Measurements from ENCODE around the gene GLP2R.
"Not testable (repeated sequence)": the region's sequence is repeated elsewhere in the genome, so short reads cannot be mapped to it uniquely, and the experiment has no call there.

GLP2R gene, protein sequence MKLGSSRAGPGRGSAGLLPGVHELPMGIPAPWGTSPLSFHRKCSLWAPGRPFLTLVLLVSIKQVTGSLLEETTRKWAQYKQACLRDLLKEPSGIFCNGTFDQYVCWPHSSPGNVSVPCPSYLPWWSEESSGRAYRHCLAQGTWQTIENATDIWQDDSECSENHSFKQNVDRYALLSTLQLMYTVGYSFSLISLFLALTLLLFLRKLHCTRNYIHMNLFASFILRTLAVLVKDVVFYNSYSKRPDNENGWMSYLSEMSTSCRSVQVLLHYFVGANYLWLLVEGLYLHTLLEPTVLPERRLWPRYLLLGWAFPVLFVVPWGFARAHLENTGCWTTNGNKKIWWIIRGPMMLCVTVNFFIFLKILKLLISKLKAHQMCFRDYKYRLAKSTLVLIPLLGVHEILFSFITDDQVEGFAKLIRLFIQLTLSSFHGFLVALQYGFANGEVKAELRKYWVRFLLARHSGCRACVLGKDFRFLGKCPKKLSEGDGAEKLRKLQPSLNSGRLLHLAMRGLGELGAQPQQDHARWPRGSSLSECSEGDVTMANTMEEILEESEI

DNA sequence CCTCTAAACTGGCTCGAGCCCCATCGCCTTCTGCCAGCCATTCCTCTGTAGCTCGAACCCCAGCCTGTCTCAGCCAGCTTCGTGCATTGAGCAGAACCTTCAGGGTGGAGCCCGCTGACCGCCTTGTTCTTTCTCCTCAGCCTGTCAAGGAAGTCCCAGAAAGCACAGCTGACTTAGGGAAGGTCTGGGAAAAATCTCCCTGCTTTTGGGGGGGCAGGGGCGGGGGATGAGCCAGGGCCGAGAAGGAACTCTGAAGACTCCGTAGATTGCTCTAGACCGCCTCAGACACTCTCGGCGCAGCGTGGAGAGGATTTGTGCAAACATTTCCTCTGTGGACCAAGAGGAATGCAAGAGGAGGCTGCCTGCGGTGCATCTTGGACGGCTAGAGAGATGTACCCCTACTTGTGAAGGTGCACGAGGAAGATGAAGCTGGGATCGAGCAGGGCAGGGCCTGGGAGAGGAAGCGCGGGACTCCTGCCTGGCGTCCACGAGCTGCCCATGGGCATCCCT, at the start of gene GLP2R:
GLP2R (plus strand) TSS at position 284 of the 510 bp plus-strand sequence; CDS start at position 424, 140 bp downstream.
- no peak for DNase-seq
- in situ Hi-C loops (cut with MboI; ENCODE audit: low pct_unique_long_range_greater_than_20kb, low sequenced_read_pairs), result no loop called here

DNA sequence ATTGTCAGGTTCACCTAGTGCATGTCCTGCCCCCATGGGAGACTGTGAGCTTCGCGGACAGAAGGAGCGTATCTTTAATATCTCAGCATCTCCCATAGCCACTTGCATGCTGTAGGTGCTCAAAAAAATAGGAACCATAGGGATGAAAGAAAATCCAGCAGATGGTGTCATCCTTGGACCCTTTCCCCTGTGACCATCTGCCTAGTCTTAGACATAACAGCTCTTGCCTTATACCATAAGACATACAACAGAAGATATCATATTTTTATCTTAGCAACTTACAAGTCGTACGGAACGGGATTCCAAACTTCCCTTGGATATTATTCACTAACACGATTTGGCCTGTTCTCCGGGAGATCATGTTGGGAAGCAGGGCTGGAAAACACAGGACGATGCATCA, 48.8 kb upstream of the GLP2R start:
- in situ Hi-C loops (cut with MboI; ENCODE audit: low pct_unique_long_range_greater_than_20kb, low sequenced_read_pairs), result no loop called here
- DNase-seq, result no peak

DNA sequence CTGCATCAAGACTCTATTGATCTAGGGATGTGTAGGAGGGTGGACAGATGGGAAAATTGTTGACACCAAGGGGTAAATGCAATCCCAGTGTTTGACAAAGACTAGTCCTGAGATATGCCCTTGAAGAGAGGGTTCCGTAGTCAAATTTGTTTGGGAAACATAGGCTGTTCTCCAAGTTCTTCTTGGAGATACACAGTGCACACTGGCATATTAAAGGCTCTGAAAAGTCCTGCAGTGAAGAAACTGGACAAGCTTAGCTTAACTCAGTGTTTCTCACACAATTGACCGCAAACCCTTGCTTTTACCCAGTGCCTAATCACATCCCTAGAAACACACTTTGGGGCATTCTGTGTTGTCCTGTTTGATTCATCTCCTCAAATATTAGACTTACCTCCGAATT, 45.2 kb upstream of the GLP2R start:
- in situ Hi-C loops (cut with MboI; ENCODE audit: low pct_unique_long_range_greater_than_20kb, low sequenced_read_pairs), result no loop called here
- no peak for DNase-seq

DNA sequence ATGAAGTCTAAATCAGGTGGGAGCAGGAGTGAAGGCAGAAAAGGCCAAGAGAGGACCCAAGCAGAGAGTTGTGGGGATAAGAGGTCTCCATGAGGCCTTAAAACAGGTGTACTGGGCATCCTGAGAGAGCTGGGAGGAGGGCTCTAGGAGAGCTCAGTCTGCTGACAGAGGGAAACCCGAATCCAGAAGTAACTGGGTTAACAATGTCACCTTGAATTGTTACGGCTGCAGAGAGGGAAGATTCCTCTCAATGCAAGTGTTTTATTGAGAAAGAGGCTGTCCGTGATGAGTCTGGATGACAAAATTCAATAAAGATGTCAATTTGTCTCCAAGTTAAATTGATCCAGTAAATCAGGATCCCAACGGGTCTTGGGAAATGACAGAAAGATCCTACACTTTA, 42.7 kb upstream of the GLP2R start:
- in situ Hi-C loops (cut with MboI; ENCODE audit: low pct_unique_long_range_greater_than_20kb, low sequenced_read_pairs), result no loop called here
- DNase-seq, result no peak

DNA sequence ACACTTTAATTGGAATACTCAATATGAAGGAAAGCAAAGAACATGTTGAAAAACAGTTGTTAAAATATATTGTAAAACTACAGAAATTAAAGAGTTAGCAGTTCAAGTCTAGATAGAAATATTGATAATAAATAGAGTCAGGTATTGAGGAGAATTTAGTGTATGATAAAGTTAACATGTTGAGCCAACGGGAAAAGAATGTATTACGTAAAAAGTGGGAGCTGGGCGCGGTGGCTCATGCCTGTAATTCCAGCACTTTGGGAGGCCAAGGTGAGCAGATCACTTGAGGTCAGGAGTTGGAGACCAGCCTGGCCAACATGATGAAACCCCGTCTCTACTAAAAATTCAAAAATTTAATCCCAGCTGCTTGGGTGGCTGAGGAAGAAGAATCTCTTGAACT, 42.3 kb upstream of the GLP2R start:
- in situ Hi-C loops (cut with MboI; ENCODE audit: low pct_unique_long_range_greater_than_20kb, low sequenced_read_pairs); DNase-seq: not testable (repeated sequence)

DNA sequence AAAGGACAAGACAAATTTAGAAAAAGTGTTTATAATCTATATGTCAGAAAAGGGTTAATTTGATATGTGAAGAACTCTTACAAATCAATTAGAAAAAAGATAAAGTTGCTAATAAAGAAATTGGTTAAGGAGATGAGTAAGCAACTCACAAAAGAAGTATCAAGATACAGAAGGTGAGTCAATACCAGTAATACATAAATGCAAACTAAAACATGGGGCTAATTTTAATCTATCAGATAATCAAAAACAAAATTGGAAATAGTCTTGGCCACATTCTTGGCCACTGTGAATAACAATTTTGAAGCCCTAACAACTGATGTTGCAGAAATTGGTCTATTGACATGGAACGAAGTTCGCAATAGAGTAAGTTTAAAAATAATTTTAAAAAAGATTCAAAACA, 41.2 kb upstream of the GLP2R start:
- in situ Hi-C loops (cut with MboI; ENCODE audit: low pct_unique_long_range_greater_than_20kb, low sequenced_read_pairs), result no loop called here
- DNase-seq, result no peak

DNA sequence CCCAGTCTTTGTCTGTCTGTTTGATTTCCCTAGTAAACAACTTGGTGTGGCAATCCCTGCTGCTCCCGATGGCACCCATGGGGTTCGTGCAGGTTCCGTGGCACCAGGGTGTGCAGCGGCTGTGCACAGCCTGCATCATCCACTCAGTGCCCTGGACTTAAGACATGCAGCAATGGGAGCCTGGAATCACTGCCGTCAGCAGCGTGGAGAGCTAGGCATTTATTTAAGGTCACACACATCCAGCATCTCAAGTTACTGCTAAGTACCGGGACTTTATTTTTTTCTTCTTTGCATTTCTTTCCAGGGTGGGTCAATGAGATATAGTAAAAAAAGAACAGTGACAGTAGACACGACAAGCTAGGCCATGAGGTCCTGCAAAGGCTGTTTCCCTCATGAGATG, 37.1 kb upstream of the GLP2R start:
- no peak for DNase-seq
- in situ Hi-C loops (cut with MboI; ENCODE audit: low pct_unique_long_range_greater_than_20kb, low sequenced_read_pairs), result no loop called here

DNA sequence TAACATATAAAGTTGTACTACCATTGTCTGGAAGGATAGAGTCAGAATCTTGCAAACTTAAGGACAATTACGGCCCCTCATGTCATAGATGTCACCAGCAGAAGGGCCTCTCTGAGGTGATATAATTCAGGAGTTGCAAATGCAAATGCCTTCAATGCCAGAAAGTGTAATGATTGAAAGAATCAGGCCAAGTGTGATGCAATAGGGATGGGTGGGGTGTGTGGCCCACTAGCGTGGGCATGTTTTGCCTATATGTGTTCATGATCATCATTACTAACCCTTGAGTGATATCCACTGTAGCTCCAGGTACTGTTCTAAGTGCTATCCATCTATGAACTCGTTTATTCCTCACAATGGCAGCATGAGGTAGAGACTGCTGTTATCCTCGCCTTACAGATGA, 35.4 kb upstream of the GLP2R start:
- no peak for DNase-seq
- in situ Hi-C loops (cut with MboI; ENCODE audit: low pct_unique_long_range_greater_than_20kb, low sequenced_read_pairs), result no loop called here

DNA sequence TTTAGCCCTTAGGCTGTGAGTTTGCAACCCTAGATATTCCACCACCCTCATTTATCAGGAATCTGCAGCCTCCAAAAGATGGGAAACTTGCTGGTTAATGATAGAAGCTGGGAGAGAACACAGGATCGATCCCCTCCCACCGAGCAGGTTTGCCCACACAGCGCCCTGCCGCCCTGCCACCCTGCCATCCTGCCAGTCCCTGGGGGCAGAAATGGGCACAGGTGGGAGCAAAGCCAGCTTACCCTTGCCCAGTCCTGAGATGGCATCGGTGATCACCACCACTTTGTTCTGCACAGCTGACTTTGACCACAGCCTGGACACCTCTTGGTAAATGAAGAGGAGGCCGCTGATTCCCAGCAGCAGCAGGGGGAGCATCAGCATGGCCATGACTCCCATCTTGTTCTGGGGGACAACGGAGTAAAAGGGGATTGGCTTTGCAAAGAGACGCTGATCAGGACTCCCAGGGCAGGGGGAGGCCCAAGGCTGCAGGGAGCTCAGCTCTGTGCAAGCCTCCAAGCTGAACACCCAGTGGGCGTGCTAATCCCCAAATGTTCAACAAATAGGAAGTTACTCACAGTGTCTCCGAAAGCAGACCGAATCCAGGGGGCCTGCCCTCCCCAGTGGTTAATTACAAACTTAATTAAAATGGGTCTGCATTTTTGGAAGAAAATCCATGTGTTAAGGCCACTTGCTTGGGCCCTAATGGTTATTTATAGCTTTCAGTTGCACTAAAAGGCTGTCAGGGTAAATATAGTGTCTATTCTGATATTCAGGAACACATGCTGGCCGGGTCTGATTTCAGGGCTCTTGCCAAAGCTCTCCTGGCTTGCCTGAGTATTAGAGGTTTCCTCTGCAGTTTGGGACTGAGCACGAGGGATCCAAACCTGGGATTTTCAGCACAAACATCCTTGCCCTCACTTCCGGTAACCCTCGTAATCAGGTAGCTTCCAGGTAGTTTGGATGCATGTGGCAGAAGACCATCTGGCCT, 34.5 kb upstream of the GLP2R start, which contains the start of gene DHRS7C:
DHRS7C (minus strand) TSS at position 704 of the 988 bp plus-strand sequence; CDS start at position 396, 308 bp downstream.
- in situ Hi-C loops (cut with MboI; ENCODE audit: low pct_unique_long_range_greater_than_20kb, low sequenced_read_pairs), result no loop called here
- no peak for DNase-seq

DNA sequence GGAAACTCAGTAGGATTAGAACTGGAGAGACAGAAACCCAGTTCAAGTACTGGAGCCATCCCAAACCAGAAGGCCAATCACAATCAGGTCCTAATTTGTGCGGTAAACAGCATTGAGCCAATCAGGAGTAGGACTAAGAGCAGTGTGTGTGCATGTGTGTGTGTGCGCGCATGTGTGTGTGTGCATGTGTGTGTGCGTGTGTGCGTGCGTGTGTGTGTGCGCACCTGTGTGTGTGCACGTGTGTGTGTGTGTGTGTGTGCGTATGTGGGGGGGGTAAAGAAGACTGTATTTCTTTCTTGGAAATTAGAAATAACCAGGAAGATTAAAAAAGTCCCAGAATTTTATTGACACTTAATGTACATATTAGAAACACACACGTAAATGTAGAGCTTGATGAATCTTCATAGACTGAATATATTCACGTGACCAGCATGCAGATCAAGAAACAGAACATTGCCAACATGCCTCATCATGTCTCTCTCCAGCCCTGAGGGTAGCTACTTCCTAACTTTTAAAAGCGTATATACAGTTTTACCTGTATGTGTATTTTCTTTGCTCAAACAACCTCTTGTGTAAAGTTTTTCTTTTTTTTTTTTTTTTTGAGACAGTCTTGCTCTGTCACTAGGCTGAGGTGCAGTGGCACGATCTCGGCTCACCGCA, 33.4 kb upstream of the GLP2R start:
- in situ Hi-C loops (cut with MboI; ENCODE audit: low pct_unique_long_range_greater_than_20kb, low sequenced_read_pairs), result no loop called here
- DNase-seq, result no peak

DNA sequence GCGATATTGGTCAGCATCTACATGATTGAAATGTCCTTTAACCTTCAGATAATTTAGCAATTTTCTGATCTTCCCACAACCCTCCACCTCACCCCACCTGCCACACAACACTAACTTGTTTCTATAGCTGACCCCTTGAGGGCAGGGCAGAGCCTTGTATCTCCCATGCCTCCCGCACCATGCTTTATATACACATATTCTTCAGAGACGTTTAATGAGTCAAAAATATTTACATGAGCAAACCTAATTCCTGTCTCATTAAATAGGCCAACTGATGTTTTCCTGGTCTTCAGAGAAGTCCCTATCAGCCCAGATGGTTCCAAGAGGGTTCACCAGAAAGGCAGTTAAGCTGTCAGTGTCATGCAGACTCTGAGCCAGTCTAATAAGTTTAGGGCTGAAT, 27.7 kb upstream of the GLP2R start:
- in situ Hi-C loops (cut with MboI; ENCODE audit: low pct_unique_long_range_greater_than_20kb, low sequenced_read_pairs), result no loop called here
- no peak for DNase-seq

DNA sequence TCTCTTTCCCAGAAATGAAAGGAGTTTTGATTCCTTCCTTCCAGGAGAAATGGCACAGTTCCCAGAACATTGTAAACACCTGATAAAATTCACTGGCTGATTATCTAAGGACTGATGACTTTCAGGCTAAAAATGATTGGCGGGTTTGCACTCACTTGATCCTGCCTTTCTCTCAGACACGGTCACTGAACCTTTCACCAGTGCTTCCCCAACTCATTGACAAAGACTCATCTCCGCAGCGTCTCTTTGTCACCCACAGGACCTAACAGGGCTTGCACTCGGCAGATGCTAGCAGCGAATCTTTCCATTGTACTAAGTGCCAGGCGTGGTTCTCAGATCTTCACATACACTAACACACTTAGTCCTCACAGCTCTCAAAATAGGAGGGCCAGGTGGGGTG, 27.0 kb upstream of the GLP2R start:
- in situ Hi-C loops (cut with MboI; ENCODE audit: low pct_unique_long_range_greater_than_20kb, low sequenced_read_pairs), result no loop called here
- no peak for DNase-seq

DNA sequence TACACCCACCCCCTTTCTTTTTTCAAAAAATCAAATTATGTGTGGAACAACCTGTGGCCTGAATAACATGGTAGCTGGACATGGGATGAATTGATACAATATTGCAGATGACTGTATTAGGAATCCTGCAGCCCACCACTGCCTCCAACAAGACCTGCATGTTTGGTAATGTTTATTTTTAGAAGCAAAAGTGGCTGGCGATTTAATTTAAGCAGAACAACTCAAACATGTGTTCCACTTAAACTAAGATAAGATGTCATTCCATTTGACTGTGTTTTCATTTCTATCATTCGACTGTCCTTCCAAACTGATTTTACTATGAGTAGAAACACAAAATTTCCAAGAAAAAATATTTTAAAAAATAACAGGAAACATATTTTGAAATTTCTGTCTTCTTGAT, 24.2 kb upstream of the GLP2R start:
- no peak for DNase-seq
- in situ Hi-C loops (cut with MboI; ENCODE audit: low pct_unique_long_range_greater_than_20kb, low sequenced_read_pairs), result no loop called here

DNA sequence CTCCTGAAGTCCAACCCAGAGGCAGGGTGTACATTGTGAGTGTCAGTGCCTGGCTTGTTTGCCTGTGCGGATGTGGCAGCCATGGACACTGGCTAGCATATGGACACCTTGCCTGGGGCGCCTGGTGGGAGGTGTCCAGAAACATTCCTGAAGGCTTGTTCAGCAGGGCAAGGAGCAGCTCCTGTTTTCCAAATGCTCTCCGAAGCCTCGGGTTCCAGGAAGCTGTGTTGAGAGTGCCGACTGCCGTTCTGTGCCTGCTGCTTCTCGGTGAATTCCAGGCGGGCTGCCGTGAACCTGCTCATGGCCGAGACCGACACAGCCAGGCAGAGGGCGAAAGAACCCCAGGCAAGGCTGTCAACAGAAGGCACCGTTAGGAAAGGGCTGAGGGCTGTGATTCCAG, 23.4 kb upstream of the GLP2R start:
- in situ Hi-C loops (cut with MboI; ENCODE audit: low pct_unique_long_range_greater_than_20kb, low sequenced_read_pairs), result no loop called here

DNA sequence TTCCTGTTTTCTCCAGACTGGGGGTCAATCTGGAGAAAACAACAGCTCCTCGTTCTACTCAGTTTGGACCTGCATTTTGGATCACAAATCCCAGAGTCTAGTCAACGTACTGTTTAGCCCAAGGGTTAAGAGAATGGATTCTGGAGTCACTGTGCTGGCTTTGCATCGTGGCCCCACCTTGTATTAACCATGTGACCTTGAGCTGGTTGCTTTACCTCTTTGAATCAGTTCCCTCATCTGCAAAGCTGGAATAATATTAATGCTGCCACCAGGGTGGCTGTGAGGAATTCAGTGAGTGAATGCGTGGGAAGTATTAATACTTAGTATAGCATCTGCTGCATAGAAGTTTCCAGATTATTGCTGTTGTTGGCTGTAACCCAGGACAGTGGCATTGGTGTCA, 23.0 kb upstream of the GLP2R start:
- no peak for DNase-seq
- in situ Hi-C loops (cut with MboI; ENCODE audit: low pct_unique_long_range_greater_than_20kb, low sequenced_read_pairs), result no loop called here

More for the DNA sequence above, 23.4 kb upstream of the GLP2R start:
- DNase-seq, result no peak

DNA sequence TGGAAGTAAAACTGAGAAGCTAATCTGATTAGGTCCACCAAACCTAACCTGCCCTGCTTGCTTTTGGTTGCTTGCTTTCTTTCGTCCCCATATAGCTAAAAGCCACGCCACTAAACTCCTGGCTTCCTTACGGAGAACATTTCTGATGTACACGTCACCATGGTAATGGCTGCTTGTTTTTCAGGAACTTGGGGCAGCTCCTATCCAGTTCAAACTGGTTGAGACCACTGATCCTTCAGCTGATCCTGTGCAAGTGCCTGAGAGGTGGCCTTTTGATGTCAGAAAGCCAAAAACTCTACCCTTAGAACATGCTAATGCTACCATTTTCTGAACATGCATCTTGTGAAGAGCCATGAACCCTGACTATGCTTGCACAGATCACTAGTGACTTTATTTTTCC, 20.0 kb upstream of the GLP2R start:
- in situ Hi-C loops (cut with MboI; ENCODE audit: low pct_unique_long_range_greater_than_20kb, low sequenced_read_pairs), result no loop called here
- peak; percentile 52 for DNase-seq

DNA sequence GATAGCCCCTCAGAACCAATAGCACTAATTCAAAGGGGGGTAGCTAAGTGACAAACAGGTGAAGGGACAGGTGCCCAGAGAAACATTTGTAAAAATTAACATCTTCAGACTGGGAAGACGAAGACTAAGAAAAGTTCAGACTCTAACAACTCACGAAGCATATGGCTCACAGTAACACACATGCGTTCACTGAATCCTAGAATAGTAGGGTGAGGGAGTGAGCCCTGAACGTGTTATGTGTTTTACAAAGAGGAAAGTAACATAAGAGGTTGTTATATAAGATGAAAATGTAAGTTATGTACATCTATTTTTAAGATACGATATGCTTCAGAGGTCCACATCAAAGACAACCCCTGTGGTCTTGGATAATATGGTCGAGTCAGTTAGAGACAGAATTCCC, 19.0 kb upstream of the GLP2R start:
- in situ Hi-C loops (cut with MboI; ENCODE audit: low pct_unique_long_range_greater_than_20kb, low sequenced_read_pairs), result no loop called here
- no peak for DNase-seq

DNA sequence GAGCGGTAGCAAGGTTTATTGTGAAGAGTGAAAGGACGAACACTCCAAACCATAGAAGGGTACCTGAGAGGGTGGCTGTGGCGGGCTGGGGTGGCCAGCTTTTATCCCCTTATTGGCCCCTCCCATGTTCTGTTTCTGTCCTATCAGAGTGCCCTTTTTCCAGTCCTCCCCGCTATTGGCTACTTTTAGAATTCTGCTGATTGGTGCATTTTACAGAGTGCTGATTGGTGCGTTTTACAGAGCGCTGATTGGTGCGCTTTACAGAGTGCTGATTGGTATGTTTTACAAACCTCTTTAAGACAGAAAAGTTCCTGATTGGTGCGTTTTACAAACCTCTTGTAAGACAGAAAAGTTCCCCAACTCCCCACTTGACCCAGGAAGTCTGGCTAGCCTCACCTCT, 16.3 kb upstream of the GLP2R start:
- in situ Hi-C loops (cut with MboI; ENCODE audit: low pct_unique_long_range_greater_than_20kb, low sequenced_read_pairs), result no loop called here
- DNase-seq, result no peak

Measured in KBM-7 (cell line).